Measurements from ENCODE around the gene TEX11.
A peak's percentile ranks its signal among the peaks of the same experiment; 100 is the strongest.
"Not testable (repeated sequence)": the region's sequence is repeated elsewhere in the genome, so short reads cannot be mapped to it uniquely, and the experiment has no call there.

TEX11 gene

DNA sequence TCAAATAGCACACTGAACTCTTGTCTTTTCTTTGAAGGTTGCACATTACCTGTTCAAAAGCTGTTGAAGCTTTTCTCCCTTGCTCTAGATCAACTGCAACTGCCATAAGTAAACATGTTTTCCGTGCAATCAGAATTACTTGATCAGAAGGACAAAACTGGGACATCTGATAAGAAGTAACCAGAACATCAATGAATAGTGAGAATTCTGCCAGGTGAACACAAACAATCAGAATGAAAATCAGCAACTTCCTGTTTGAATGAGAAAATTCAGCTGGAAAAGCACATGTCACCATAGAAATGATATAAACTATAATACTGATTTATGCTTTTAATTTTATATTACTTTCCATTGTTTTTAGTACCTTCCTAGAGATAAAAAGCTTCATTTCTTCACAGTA is 303.2 kb downstream of the TEX11 start:
- no peak for DNase-seq (ENCODE audit: low read depth in 2 of 3, low spot score in 1 of 3)

GRCh38 chrX:70592091-70592490 is 316.4 kb downstream of the TEX11 start:
- DNase-seq (ENCODE audit: low read depth in 2 of 3, low spot score in 1 of 3): peak in 2 of 3 donors; percentile 5 to 34

DNA sequence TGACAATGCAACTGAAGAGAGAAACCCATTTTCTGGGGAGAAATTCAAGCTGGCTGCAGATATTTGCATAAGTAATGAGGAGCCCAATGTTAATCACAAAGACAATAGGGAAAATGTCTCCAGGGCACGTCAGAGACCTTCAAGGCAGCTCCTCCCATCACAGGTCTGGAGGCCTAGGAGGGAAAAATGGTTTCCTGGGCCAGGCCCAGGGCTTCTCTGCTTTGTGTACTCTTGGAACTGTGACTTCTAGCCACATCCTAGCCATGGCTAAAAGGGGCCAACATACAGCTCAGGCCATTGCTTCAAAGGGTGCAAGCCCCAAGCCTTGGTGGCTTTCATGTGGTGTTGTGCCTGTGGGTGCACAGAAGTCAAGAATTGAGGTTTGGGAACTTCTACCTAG is 321.4 kb downstream of the TEX11 start:
- not testable (repeated sequence) for DNase-seq (ENCODE audit: low read depth in 2 of 3, low spot score in 1 of 3)

- no peak for DNase-seq (ENCODE audit: low read depth in 2 of 3, low spot score in 1 of 3)
Observed at GRCh38 chrX:70577442-70577841, 331.1 kb downstream of the TEX11 start.

DNA sequence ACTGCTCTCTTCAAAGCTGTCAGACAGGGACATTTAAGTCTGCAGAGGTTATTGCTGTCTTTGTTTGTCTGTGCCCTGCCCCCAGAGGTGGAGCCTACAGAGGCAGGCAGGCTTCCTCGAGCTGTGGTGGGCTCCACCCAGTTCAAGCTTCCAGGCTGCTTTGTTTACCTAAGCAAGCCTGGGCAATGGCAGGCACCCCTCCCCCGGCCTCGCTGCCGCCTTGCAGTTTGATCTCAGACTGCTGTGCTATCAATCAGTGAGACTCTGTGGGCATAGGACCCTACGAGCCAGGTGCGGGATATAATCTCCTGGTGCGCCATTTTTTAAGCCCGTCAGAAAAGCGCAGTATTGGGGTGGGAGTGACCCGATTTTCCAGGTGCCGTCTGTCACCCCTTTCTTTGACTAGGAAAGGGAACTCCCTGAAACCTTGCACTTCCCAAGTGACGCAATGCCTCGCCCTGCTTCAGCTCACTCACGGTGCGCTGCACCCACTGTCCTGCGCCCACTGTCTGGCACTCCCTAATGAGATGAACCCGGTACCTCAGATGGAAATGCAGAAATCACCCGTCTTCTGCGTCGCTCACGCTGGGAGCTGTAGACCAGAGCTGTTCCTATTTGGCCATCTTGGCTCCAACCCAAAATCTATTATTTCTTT is 338.5 kb downstream of the TEX11 start:
- not testable (repeated sequence) for DNase-seq (ENCODE audit: low read depth in 2 of 3, low spot score in 1 of 3)

DNA sequence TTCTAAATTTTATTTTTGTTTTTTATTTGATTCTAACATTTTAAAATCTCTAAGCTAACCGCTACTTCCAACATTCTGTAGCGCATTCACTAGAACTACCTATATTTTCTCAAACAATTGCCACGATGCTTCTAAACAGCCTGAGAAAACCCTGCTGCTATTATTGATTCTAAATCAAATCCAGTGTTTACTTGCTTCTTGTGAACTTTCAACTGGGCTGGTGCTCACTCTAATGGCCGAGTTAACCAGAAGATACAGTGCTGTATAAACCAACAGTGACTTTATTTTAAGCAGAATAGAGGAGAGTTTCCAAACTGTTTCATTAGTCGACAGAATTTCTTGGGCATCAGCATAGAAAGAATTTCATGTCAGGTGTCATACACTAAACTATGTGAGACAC is 353.6 kb downstream of the TEX11 start:
- no peak for DNase-seq (ENCODE audit: low read depth in 2 of 3, low spot score in 1 of 3)

DNA sequence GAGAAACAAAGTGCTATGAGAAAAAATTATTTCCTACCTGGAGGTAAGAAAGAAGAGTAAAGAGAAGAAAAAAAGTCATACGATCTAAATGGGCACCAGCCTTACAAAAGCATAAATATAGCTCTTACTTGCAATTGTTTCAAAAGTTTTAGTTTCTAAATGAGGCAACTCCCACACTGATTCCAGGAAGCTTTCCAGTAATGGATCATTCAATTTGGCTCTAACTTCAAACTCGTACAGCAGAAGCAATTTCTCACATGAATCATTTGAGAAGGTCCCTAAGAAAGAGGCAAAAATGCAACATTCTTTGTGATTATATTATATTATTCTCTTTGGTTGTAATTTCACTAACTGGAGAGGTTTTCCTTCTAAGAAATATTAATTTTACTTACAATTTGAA is 354.0 kb downstream of the TEX11 start:
- no peak for DNase-seq (ENCODE audit: low read depth in 2 of 3, low spot score in 1 of 3)

DNA sequence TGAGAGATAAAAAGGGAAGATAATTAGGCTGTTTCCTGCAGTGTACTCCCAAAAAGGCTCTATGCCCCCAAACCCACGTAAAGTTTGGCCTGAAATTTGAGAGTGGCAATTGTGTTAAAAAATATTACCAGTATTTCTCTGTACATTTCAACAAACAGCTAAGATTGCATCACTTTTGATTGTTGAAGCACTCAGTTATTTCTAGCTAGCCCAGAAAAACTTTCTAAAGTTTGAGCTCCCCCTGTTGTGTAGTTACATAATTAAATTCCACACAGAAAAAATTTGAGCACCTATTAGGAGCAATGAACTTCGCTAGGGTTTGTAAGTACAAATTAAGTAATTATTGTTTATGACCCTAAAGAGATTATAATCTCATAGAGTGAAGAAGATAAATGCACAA is 354.4 kb downstream of the TEX11 start:
- no peak for DNase-seq (ENCODE audit: low read depth in 2 of 3, low spot score in 1 of 3)

GRCh38 chrX:70553516-70553915 is 355.0 kb downstream of the TEX11 start:
- no peak for DNase-seq (ENCODE audit: low read depth in 2 of 3, low spot score in 1 of 3)

DNA sequence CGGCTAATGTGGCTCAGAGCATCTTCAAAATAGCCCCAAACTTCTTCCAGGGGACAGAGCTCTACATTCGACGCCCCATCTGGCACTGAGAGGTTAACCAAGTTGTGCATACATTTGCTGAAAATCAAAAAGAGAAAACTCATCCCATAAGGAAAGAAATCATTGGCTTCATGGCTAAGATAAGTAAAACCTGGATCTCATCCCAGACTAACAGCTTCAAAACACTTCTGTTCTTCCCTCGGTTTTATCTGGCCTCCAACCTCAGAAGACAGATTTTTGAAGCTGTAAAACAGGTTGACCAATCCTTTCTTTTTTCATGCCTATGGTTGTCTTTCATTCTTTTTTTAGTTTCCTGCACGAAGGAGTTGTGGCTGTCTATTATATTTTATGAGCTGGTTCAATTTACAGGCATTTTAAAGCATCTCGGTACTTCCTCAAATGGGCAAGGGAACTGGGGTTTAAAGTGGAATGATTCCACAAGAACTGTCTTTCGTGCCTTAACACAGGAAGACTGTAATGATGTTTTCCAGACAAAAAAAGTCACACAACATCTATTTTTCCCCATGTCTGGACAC is 356.3 kb downstream of the TEX11 start:
- no peak for DNase-seq (ENCODE audit: low read depth in 2 of 3, low spot score in 1 of 3)

GRCh38 chrX:70549429-70549828 is 359.1 kb downstream of the TEX11 start:
- no peak for DNase-seq (ENCODE audit: low read depth in 2 of 3, low spot score in 1 of 3)

DNA sequence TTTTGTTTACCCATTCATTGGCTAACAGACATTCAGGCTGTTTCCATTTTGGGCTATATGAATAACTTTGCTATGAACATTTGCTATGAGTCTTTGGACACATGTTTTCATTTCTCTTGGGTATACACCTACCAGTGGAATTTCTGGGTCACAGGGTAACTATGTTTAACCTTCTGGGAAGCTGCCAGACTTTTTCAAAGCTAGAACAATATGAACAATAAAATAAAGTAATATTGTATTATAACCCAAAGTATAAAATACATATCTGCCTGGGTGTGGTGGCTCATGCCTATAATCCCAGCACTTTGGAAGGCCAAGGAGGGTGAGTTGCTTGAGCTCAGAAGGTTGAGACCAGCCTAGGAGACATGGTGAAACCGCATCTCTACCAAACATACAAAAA is 373.3 kb downstream of the TEX11 start:
- DNase-seq (ENCODE audit: low read depth in 2 of 3, low spot score in 1 of 3): no peak

- no peak for DNase-seq (ENCODE audit: low read depth in 2 of 3, low spot score in 1 of 3)
Observed at GRCh38 chrX:70527610-70528345, 380.7 kb downstream of the TEX11 start.

DNA sequence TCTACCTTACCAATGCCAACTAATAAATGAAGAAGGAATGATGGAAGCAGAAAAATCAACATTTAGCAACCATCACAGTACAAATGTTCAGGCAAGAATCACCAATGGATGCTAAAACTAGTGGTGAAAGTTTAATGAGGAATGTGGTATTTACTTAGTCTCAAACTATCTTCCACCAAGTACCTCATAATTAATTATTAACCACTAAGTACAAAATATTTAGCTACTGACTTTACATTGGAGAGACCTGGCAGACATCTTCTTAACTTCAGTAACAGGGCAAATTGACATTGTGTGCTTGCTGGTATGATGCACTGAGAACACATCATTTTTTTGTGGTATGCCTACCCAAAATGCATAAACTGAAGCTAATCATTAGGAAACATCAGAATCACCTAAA is 381.5 kb downstream of the TEX11 start:
- no peak for DNase-seq (ENCODE audit: low read depth in 2 of 3, low spot score in 1 of 3)

- DNase-seq (ENCODE audit: low read depth in 2 of 3, low spot score in 1 of 3): no peak
Observed at GRCh38 chrX:70525733-70526132, 382.8 kb downstream of the TEX11 start.

DNA sequence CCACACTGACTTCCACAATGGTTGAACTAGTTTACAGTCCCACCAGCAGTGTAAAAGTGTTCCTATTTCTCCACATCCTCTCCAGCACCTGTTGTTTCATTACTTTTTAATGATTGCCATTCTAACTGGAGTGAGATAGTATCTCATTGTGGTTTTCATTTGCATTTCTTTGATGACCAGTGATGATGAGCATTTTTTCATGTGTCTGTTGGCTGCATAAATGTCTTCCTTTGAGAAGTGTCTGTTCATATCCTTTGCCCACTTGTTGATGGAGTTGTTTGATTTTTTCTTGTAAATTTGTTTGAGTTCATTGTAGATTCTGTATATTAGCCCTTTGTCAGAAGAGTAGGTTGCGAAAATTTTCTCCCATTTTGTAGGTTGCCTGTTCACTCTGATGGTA is 392.8 kb downstream of the TEX11 start:
- DNase-seq (ENCODE audit: low read depth in 2 of 3, low spot score in 1 of 3): not testable (repeated sequence)

GRCh38 chrX:70515270-70515669 is 393.2 kb downstream of the TEX11 start:
- not testable (repeated sequence) for DNase-seq (ENCODE audit: low read depth in 2 of 3, low spot score in 1 of 3)

GRCh38 chrX:70509078-70509477 is 399.4 kb downstream of the TEX11 start:
- no peak for DNase-seq (ENCODE audit: low read depth in 2 of 3, low spot score in 1 of 3)

DNA sequence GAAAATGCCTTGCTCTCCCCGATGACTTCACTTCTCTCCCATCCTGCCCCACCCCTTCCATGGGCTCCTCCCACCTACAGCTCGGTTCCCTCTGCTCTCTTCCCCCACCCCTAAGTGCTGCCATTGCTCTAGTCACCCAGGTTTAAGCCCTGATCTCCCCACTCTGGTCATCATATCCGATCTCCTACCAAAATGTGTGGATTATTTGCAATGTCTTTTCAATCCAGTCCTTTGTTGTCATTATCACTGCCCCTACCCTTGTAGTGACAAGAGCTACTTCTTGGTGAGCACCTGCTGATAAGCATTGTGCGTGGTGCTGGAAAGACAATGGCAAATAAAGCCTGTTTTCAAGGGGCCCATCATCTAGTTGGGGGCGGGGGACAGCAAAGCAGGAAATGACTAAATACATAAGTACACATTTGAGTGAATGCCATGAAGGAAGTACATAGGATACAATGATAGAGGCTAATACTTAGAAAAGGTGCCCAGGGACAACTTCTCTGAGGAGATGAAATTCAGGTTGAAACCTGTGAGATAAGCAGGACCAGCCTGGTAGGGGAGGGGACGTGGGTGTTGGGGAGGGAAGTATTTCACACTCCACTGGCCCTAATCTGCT is 400.1 kb downstream of the TEX11 start:
- DNase-seq (ENCODE audit: low read depth in 2 of 3, low spot score in 1 of 3): no peak

DNA sequence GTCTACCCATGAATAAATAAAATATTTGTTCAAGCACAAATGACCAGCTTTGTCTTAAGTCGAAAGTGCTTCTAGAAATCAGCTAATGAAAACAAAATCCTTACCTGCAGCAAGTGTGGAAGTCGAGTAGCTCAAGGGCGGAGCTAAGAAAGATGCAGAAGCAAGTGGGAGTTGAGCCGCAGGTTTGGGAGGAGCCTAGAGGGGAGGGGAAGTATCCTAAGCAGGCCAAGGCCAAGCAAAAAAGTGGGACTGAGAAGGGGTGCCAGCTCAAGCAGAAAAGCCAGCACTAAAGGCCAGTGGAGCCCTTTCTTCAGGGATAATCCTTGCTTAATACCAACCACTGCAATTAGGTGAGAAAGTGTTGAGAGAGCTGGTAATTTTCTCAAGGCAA is 403.1 kb downstream of the TEX11 start:
- no peak for DNase-seq (ENCODE audit: low read depth in 2 of 3, low spot score in 1 of 3)

- peak in 1 of 3 donors; percentile 20 for DNase-seq (ENCODE audit: low read depth in 2 of 3, low spot score in 1 of 3)
Observed at GRCh38 chrX:70504772-70505450, 403.6 kb downstream of the TEX11 start.

DNA sequence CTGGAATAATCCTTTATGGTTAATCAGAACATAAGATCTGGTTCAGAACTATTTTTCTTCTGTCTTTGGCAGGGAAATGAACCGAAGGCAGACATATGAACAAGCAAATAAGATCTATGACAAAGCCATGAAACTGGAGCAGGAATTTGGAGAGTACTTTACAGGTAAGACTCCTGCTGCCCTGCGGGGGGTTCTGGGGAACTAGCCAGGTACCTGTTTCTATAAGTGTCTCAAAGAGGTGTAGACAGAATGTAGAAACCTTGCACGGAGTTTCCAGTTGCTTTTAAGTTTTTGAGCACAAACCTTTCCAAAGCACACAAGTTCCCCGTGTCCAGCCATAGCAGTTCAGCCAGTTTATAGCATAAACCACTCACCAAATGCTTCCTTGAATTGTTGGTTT is 407.7 kb downstream of the TEX11 start:
- DNase-seq (ENCODE audit: low read depth in 2 of 3, low spot score in 1 of 3): no peak

All from stimulated activated CD4-positive, alpha-beta T cell treated with anti-CD3 and anti-CD28 coated beads, Interleukin-12 subunit alpha, Interleukin-12 subunit beta, amount 100 ng/mL, for 48 hours (primary cell).